Liver (tissue), 3 donors: Measurements from ENCODE around the gene HSD17B7.

ENCODE experiments used
- CTCF ChIP-seq: fragments of 150-350 bp; IDR thresholded peaks from 2 replicates; pipeline ENCODE4 v1.5.1; 2017; ENCODE audit warnings: improper control_type of control experiment, low read depth, low read length; ENCODE audit not compliant: missing input control
- FOXA1 ChIP-seq: IDR thresholded peaks from 2 replicates; pipeline ENCODE4 v1.6.1; 2016; ENCODE audit warnings: antibody characterized with exemption
- MAX ChIP-seq: IDR thresholded peaks from 2 replicates; pipeline ENCODE4 v1.6.1; 2016; ENCODE audit warnings: antibody characterized with exemption
- YY1 ChIP-seq: IDR thresholded peaks from 2 replicates; pipeline ENCODE4 v1.6.1; 2016; ENCODE audit warnings: antibody characterized with exemption, mild to moderate bottlenecking
- TF ChIP-seq, protein P1 (sequence below): IDR thresholded peaks from 2 replicates; pipeline ENCODE4 v1.6.1; 2016; ENCODE audit warnings: antibody characterized with exemption, mild to moderate bottlenecking
- TF ChIP-seq, protein P2 (sequence below): IDR thresholded peaks from 2 replicates; pipeline ENCODE4 v1.6.1; 2016; ENCODE audit warnings: antibody characterized with exemption
- donor health status: healthy.
- donor health status: healthy.

GRCh38 chr1:162740755-162741154 lies 49.7 kb upstream of the HSD17B7 start:
- TF ChIP-seq, protein P1, sequence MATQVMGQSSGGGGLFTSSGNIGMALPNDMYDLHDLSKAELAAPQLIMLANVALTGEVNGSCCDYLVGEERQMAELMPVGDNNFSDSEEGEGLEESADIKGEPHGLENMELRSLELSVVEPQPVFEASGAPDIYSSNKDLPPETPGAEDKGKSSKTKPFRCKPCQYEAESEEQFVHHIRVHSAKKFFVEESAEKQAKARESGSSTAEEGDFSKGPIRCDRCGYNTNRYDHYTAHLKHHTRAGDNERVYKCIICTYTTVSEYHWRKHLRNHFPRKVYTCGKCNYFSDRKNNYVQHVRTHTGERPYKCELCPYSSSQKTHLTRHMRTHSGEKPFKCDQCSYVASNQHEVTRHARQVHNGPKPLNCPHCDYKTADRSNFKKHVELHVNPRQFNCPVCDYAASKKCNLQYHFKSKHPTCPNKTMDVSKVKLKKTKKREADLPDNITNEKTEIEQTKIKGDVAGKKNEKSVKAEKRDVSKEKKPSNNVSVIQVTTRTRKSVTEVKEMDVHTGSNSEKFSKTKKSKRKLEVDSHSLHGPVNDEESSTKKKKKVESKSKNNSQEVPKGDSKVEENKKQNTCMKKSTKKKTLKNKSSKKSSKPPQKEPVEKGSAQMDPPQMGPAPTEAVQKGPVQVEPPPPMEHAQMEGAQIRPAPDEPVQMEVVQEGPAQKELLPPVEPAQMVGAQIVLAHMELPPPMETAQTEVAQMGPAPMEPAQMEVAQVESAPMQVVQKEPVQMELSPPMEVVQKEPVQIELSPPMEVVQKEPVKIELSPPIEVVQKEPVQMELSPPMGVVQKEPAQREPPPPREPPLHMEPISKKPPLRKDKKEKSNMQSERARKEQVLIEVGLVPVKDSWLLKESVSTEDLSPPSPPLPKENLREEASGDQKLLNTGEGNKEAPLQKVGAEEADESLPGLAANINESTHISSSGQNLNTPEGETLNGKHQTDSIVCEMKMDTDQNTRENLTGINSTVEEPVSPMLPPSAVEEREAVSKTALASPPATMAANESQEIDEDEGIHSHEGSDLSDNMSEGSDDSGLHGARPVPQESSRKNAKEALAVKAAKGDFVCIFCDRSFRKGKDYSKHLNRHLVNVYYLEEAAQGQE, result peak; percentile 83
- TF ChIP-seq FOXA1 (no peak), CTCF (no peak), YY1 (peak; percentile 81), MAX (peak; percentile 86)
- TF ChIP-seq, protein P2, sequence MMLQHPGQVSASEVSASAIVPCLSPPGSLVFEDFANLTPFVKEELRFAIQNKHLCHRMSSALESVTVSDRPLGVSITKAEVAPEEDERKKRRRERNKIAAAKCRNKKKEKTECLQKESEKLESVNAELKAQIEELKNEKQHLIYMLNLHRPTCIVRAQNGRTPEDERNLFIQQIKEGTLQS, result peak; percentile 76
